NCI-H2107 treated with DMSO at 0.1 percent for 48 hours (cell line): ENCODE measurements around the gene AKAP17A.
A peak's percentile ranks its signal among the peaks of the same experiment; 100 is the strongest.
"Not testable (repeated sequence)": the region's sequence is repeated elsewhere in the genome, so short reads cannot be mapped to it uniquely, and the experiment has no call there.

Experiments used
- DNase-seq: peaks from one replicate; lab custom pipeline; 2025; ENCODE audit not compliant: unreplicated experiment; lab: John Stamatoyannopoulos, UW

Gene AKAP17A, protein sequence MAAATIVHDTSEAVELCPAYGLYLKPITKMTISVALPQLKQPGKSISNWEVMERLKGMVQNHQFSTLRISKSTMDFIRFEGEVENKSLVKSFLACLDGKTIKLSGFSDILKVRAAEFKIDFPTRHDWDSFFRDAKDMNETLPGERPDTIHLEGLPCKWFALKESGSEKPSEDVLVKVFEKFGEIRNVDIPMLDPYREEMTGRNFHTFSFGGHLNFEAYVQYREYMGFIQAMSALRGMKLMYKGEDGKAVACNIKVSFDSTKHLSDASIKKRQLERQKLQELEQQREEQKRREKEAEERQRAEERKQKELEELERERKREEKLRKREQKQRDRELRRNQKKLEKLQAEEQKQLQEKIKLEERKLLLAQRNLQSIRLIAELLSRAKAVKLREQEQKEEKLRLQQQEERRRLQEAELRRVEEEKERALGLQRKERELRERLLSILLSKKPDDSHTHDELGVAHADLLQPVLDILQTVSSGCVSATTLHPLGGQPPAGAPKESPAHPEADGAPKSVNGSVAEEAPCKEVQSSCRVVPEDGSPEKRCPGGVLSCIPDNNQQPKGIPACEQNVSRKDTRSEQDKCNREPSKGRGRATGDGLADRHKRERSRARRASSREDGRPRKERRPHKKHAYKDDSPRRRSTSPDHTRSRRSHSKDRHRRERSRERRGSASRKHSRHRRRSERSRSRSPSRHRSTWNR

DNA sequence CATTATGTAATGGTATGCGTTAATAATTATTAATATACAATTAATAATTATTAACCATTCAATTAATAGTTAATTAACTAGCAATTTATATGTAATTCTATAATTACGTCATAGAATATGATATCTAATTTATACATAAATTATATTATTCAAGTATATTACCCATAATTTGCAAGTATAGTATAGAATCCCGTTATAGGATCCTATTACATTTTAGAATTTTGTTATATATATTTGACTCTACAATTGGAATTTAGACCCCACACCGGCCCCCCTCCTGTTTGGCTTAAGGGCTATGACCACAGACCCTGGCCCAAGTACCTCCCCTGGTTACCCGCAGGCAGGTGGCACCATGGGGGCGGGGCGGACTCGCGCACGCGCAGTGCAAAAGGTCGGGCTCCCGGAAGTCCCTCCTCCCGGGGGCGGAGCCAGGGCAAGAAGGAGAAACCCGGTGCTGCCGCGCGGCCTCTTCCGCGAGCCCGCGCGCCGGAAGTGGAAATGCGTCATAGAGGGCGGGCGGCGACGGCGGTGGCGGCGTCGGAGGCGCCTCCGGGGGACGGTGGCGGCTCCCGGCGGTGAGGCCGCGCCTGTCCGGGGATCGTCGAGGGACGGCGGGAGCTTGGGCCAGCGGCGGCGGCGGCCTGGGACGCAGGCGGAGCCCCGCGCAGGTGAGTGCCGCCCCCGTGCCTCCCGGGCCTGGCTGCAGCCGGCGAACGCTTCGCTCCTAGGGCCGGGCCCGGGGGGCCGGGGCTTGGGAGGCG lies at the start of gene AKAP17A:
AKAP17A (plus strand) TSS at position 503 of the 761 bp plus-strand sequence. CDS start 1,859 bp downstream, outside the sequence.
- DNase-seq: peak; percentile 87

- no peak for DNase-seq
Observed at GRCh38 chrX:1542994-1543725, 48.2 kb upstream of the AKAP17A start.

DNA sequence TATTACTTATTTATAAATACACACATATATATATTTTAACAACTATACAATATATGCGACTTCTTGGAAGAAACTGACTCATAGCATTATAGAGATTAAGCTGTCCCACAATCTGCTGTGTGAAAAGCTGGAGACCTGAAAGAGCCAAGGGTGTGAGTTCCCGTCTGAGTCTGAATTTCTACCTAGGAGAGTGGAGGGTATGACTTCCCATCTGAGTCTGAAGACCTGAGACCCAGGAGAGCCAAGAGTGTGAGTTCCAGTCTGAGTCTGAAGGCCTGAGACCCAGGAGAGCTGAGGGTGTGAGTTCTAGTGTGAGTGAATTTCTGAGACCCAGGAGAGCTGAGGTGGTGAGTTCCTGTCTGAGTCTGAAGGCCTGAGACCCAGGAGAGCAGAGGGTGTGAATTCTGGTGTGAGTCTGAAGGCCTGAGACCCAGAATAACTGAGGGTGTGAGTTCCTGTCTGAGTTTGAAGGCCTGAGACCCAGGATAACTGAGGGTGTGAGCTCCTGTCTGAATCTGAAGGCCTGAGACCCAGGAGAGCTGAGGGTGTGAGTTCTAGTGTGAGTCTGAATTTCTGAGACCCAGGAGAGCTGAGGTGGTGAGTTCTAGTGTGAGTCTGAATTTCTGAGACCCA lies 45.5 kb upstream of the AKAP17A start:
- DNase-seq: no peak

DNA sequence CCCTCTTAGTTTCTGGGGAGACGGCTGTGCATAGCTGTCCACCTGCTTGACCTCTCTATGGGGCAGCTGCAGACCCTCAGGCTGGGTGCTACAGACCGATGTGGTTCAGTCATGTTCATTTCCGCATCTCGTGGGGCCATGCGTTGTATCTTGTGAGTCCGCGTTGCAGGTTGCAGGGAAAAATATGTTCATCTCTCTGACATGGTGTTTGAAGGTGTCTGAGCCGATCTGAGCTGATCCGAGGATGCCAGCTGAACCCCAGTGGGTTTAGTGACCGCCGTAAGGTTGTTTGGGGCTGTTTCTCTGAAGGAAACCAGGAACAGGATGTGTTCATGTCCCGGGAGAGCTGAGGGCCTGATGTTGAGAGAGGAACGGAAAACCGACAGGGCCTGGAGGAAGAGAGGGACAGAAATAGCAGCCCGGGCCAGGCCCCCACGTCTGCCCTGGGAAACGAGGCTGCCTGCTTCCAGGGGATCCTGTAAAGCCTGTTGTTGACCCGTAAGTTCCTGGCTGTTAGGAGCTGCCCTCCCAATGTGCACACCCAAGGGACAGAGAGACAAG lies 44.6 kb upstream of the AKAP17A start:
- DNase-seq: no peak

DNA sequence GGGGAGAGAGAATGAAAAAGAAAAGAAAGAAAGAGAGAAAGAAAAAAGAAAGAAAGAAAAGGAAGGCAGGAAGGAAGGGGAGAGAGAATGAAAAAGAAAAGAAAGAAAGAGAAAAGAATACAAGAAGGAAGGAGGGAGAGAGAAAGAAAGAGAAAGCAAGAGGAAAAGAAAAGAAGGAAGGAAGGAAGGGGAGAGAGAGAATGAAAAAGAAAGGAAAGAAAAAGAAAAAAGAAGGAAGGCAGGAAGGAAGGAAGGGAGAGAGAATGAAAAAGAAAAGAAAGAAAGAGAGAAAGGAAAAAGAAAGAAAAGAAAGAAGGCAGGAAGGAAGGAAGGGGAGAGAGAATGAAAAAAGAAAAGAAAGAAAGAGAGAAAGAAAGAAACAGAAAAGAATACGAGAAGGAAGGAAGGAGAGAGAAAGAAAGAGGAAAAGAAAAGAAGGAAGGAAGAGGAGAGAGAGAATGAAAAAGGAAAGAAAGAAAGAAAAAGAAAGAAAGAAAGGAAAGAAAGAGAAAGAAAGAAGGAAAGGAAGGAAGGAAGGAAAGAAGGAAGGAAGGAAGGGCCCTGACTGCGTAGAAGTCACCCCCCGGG lies 39.4 kb upstream of the AKAP17A start:
- DNase-seq: no peak

DNA sequence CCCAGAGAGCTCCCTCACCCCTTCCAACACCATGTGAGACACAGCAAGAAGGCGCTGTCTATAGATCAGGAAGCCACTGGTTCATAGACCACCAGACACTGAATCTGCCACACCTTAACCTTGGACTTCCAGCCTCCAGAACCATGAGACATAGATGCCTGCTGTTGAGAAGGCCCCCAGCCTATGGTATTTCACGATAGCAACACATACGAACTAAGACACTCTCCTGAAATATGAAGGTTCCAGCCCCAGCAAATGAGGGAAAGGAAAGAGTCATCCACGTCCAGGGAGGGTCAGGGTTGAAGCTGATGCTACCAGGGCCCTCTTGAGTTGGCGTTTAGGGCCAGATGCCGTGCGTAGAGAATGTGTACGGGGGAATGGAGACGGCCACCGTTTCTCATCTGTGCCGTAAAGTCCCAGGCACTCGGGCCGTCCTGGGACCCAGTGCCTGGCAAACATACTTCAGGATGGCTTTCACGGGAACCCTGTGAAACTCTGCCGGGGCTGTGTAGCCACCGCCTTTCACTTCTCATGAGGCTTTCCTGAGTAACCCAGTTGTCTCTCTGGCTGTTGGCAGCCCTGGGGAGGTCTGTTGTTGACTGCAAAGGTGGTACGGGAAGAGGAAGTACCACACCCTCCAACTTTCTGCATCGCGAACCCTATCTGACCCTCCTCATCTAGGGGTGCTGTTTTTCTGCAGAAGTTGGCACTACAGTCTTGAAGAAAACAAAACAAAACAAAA lies 36.8 kb upstream of the AKAP17A start:
- no peak for DNase-seq

DNA sequence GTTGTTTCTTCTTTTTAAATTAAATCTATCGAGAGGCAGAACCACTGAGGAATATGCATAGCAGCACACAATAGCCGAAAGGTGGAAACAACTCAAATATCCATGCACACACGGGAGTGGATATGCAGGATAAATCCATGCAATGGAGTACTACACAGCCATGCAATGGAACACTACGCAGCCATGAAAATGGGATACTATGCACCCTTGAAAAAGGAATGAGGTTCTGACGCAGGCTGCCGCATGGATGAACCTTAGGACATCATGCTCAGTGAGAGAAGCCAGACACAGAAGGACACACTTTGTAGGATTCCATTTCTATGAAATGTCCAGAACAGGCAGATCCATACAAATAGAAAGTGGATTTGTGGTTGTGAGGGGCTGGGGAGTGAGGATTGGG lies 36.0 kb upstream of the AKAP17A start:
- DNase-seq: no peak

GRCh38 chrX:1557442-1557841 lies 34.0 kb upstream of the AKAP17A start:
- not testable (repeated sequence) for DNase-seq

GRCh38 chrX:1558761-1559468 lies 32.5 kb upstream of the AKAP17A start:
- no peak for DNase-seq

GRCh38 chrX:1561164-1561563 lies 30.2 kb upstream of the AKAP17A start:
- DNase-seq: no peak

- DNase-seq: not testable (repeated sequence)
Observed at GRCh38 chrX:1564077-1564476, 27.3 kb upstream of the AKAP17A start.

- no peak for DNase-seq
Observed at GRCh38 chrX:1564750-1565683, 26.4 kb upstream of the AKAP17A start.

DNA sequence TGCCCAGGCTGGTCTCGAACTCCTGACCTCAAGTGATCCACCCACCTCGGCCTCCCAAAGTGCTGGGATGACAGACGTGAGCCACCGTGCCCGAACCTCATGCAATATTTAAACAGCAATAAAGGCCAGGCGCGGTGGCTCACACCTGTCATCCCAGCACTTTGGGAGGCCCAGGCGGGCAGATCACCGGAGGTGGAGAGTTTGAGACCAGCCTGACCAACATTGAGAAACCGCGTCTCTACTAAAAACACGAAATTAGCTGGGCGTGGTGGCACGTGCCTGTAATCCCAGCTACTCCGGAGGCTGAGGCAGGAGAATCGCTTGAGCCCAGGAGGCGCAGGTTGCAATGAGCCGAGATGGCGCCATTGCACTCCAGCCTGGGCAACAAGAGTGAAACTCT lies 17.2 kb upstream of the AKAP17A start:
- not testable (repeated sequence) for DNase-seq

DNA sequence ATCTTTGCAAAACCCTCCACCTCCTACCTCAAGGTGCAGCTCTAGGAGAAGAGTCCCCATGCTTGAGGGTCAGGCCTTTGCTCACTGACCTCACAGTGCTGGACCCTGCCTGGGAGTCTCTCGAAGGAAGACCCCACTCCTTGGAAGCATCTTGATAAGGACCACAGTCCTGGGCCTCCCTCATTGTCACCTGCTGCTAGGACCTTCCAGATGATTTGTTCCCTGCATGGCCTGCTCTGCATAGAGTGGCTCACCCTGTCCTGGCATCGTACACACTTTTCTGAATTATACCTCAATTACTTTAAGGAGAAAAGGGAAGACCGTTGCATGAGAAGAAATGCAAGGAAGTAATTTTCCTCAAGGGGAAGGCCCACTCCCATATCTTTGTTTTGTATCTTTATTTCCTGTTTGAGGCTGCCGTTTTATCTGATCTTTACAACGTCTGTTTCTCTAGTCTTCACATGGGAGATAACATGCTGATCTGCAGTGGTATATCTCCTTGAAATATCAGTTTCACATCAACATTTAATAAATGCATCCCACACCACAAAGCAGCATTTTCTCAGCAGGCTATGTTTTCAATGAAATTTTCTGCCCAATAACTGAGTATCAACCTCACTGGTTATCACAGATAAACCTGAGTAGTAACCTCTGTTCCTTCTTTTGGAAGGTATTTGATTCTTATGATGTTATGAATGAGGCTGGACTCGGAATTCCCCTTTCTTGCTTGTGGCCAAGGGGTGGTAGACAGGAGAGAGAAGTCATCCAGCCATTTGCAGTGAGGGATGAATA lies 15.0 kb upstream of the AKAP17A start:
- no peak for DNase-seq

GRCh38 chrX:1577845-1578244 lies 13.6 kb upstream of the AKAP17A start:
- no peak for DNase-seq

DNA sequence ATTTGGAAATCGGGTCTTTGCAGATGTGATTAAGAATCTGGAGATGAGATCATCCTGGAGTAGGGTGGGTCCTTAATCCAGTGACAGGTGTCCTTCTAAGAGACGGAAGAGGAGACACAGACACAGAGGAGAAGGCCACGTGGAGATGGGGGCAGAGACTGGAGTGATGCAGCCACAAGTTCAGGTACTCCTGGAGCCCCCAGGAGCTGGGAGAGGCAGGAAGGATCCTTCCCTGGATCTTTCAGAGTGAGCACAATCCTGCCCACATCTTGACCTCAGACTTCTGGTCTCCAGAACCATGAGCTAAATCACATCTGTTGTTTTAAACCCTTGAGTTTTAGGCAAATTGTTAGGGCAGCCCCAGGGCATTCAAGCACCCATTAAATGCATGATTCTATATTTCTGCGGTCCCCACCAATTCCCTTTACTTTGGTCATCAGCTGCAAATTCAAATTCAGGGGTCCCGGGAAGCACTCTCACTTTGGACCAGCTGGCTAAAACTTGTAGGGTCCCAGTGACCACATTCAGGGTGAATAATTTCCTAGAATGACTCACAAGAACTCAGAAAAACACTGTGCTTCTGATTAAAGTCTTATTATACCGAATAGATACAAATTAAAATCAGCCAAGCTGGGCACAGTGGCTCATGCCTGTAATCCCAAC lies 12.8 kb upstream of the AKAP17A start:
- DNase-seq: no peak
